B cell (primary cell): Measurements from ENCODE around the gene NEK8. TPM values are rescaled to one million over a fixed set of nuclear protein-coding genes. Genes with fewer than 3 reads are reported as not detected.
A peak's percentile ranks its signal among the peaks of the same experiment; 100 is the strongest.

Experiments used
- ATAC-seq: fragments of 200-7000 bp; cut with Tn5 transposase; one replicate; pipeline ENCODE4 v1.10.0; 2021; ENCODE audit warnings: low read depth, mild to moderate bottlenecking, moderate number of reproducible peaks, moderate library complexity
- CTCF ChIA-PET: fragments of 350-600 bp; sonication (Branson Sonifier 250); formaldehyde crosslinking; loops from one replicate; lab custom pipeline; 2021; ENCODE audit warnings: antibody characterized with exemption, inconsistent platforms; lab: Charles Lee
- POLR2A ChIA-PET: fragments of 350-600 bp; sonication (Branson Sonifier 250); formaldehyde crosslinking; loops from one replicate; lab custom pipeline; 2021; ENCODE audit warnings: antibody characterized with exemption; lab: Charles Lee
- DNase-seq: peaks from one replicate; pipeline ENCODE4 v3.0.0; 2013
- H2AFZ ChIP-seq: 2 replicates; pipeline ENCODE4 v1.6.1; 2012; ENCODE audit warnings: mild to moderate bottlenecking, low read depth, low read length; ENCODE audit not compliant: insufficient read depth, poor library complexity, severe bottlenecking
- H3K27ac ChIP-seq, 2 donors: 1 replicate in 1 of 2; 2 replicates in 1 of 2; pipeline ENCODE4 v1.5.1; 2012 to 2013; ENCODE audit warnings: low read length in 2 of 2, mild to moderate bottlenecking in 2 of 2, moderate library complexity in 1 of 2
- H3K27me3 ChIP-seq, 4 experiments: fragments of 200-600 bp in 1 of 4; sonication (generic) in 1 of 4; replicated peaks in 1 of 4; 1 replicate in 2 of 4; 2 replicates in 2 of 4; pipeline versions ENCODE4 v1.6.1 to v1.7.0; 2013 to 2016; ENCODE audit warnings: low read length in 3 of 4, mild to moderate bottlenecking in 2 of 4, mixed read lengths in 1 of 4, moderate library complexity in 1 of 4; ENCODE audit not compliant: insufficient read depth in 4 of 4, control insufficient read depth in 3 of 4; ENCODE audit errors: control extremely low read depth in 1 of 4
- H3K36me3 ChIP-seq, 2 experiments: replicated peaks in 1 of 2; 1 replicate in 1 of 2; 2 replicates in 1 of 2; pipeline versions ENCODE4 v1.6.1 to v1.7.1; 2013; ENCODE audit warnings: low read length in 1 of 2; ENCODE audit not compliant: insufficient read depth in 2 of 2, control insufficient read depth in 1 of 2; ENCODE audit errors: control extremely low read depth in 1 of 2, extremely low read depth in 1 of 2
- H3K4me1 ChIP-seq, 2 donors: fragments of 200-600 bp in 1 of 2; sonication (generic) in 1 of 2; 1 replicate in 1 of 2; 2 replicates in 1 of 2; pipeline versions ENCODE4 v1.5.1 to v1.6.1; 2013 to 2017; ENCODE audit warnings: low read length in 2 of 2; ENCODE audit not compliant: control insufficient read depth in 2 of 2, insufficient read depth in 2 of 2
- H3K4me2 ChIP-seq: replicated peaks from 2 replicates; pipeline ENCODE3; 2012; ENCODE audit warnings: mild to moderate bottlenecking, low read depth, low read length; ENCODE audit not compliant: poor library complexity, severe bottlenecking
- H3K4me3 ChIP-seq, 5 experiments: fragments of 200-600 bp in 1 of 5; sonication (generic) in 1 of 5; 1 replicate in 3 of 5; 2 replicates in 2 of 5; pipeline versions ENCODE4 v1.5.1 to v1.7.0; 2011 to 2016; ENCODE audit warnings: low read length in 4 of 5, mild to moderate bottlenecking in 4 of 5, low read depth in 2 of 5, control low read depth in 1 of 5, moderate library complexity in 1 of 5; ENCODE audit not compliant: insufficient read depth in 1 of 5; ENCODE audit errors: control extremely low read depth in 1 of 5, extremely low read depth in 1 of 5
- H3K79me2 ChIP-seq: fragments of 200-600 bp; sonication (generic); one replicate; pipeline ENCODE4 v1.6.0; 2016; ENCODE audit warnings: low read length; ENCODE audit not compliant: control insufficient read depth, insufficient read depth
- H3K9ac ChIP-seq: fragments of 200-600 bp; sonication (generic); 2 replicates; pipeline ENCODE4 v1.6.1; 2017; ENCODE audit warnings: mild to moderate bottlenecking, low read length, moderate library complexity
- H3K9me3 ChIP-seq, 3 donors: one replicate each; pipeline versions ENCODE4 v1.6.1 to v1.7.1; 2013; ENCODE audit warnings: low read length in 2 of 3; ENCODE audit not compliant: control insufficient read depth in 2 of 3, insufficient read depth in 1 of 3; ENCODE audit errors: control extremely low read depth in 1 of 3
- H4K20me1 ChIP-seq: 2 replicates; pipeline ENCODE4 v1.6.0; 2012; ENCODE audit warnings: mild to moderate bottlenecking, low read length; ENCODE audit not compliant: insufficient read depth, control insufficient read depth, poor library complexity, severe bottlenecking
- H3K27ac Mint-ChIP-seq: one replicate; pipeline ENCODE4 v1.8.0; 2021; ENCODE audit warnings: mixed read lengths
- H3K27me3 Mint-ChIP-seq: one replicate; pipeline ENCODE4 v1.8.0; 2021; ENCODE audit warnings: mixed read lengths
- H3K4me1 Mint-ChIP-seq: one replicate; pipeline ENCODE4 v1.8.0; 2021; ENCODE audit warnings: mixed read lengths
- H3K4me3 Mint-ChIP-seq: one replicate; pipeline ENCODE4 v1.8.0; 2021; ENCODE audit warnings: mixed read lengths
- H3K9me3 Mint-ChIP-seq: one replicate; pipeline ENCODE4 v1.8.0; 2022; ENCODE audit warnings: mixed read lengths; ENCODE audit not compliant: insufficient read depth
- CTCF ChIP-seq: fragments of 200-600 bp; IDR thresholded peaks from one replicate; pipeline ENCODE4 v1.8.0; 2022; ENCODE audit warnings: antibody characterized with exemption, mild to moderate bottlenecking
- EZH2 ChIP-seq: IDR thresholded peaks from 2 replicates; pipeline ENCODE4 v1.6.1; 2012; ENCODE audit warnings: borderline replicate concordance, low read depth, mild to moderate bottlenecking, moderate library complexity, low read length; ENCODE audit not compliant: insufficient read depth, poor library complexity, severe bottlenecking
- WGBS: methylation state at CpG from one replicate; pipeline ENCODE4 v1.1.5; 2013; ENCODE audit warnings: missing lambda C conversion rate; ENCODE audit not compliant: insufficient coverage; 5-methylcytosine and 5-hydroxymethylcytosine counted together
- intact Hi-C: fragments of 100-400 bp; cut with micrococcal nuclease; formaldehyde crosslinking; loops from one replicate; pipeline ENCODE4 v1.10.0; 2022
- polyA plus RNA-seq: library from polyadenylated mRNA; depleted of rRNA; stranded (reverse); fragments of >200 nt; gene quantifications from 2 replicates; pipeline ENCODE4 v1.2.3, GENCODE V29; 2012
- total RNA-seq, 2 donors: library from RNA; stranded (reverse); fragments of 120-200 nt in 1 of 2; gene quantifications; 1 replicate in 1 of 2; 2 replicates in 1 of 2; pipeline versions ENCODE4 v1.2.3 to v1.2.4, GENCODE V29; 2013 to 2022

NEK8 gene
- total and polyA plus RNA-seq, 2 donors (not counting 1 experiment from before 2014, with no cell fraction given) = 58.0 to 305 TPM

DNA sequence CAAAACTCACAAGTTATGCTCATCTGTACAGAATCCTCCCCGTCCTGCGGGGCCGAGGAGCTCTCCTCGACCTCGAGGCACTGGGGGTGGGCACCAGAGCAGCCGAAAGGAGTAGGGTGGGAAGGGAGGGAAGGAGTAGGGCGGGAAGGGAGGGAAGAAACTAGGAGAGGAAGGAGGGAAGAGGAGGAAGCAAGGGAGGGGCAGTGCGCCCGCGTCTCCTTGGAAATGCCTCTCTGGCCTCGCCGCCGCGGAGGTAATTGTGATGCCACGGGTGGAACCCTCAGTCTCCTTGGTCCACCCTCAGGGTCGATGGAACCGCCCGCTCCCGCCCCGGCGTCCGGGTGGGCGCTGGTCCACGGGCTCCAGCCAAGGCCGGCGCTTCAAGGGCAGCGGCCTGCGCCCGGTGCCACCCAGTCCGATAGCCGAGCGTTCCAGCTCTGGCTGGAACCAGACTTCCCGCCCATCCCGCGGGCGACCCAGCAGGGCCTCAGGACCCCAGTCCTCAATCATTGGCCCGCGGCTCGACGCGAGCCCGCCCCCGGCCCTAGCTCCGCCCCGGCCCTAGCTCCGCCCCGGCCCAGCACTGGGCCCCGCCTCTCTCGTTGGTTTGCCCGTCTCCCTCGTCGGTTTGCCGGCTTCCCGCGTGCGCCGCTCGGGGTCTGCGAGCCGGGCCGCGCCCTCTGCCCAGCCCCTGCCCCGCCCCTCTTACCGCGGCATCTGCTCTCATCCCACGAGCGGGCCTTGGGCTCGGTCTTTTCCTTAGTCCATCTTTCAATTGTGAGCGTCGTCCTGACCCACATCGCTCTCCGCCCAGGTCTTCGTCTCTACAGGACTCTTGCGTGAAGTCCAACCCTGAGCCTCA lies 17.5 kb upstream of the NEK8 start:
- TF ChIP-seq CTCF = no peak
- TF ChIP-seq EZH2 = no peak

More for the DNA sequence above, 17.5 kb upstream of the NEK8 start:
- H3K4me1 Mint-ChIP-seq = peaks cover 19% of the 10 kb centered on the region
- H3K4me3 Mint-ChIP-seq = peak overlapping the region; percentile 96
- Histone ChIP-seq H3K79me2 (no peaks in the 10 kb centered on the region), H3K27me3 (no peaks in the 10 kb centered on the region), H3K36me3 (no peaks in the 10 kb centered on the region), H3K4me2 (peak overlapping the region; percentile 93), H3K9ac (peak overlapping the region; percentile 74), H3K9me3 (no peaks in the 10 kb centered on the region), H3K4me1 (peaks cover 9 to 18% of the 10 kb centered on the region in 2 donors), H4K20me1 (no peaks in the 10 kb centered on the region), H3K27ac (peak overlapping the region; percentile 69 to 79), H2AFZ (peak overlapping the region; percentile 96), H3K4me3 (peak overlapping the region; percentile 54 to 88 (median 73))
- ATAC-seq = peak; percentile 90
- ChIA-PET CTCF (interaction anchor here (0.6 to 3.2 kb wide), 7 partner anchors 8 to 191 kb away, joined by 3 to 31 read pairs (median 6); partner anchors contain the start of genes RPL23A and TLCD1), POLR2A (interaction anchor here (0.6 to 2.8 kb wide), 10 partner anchors 9 to 241 kb away, joined by 3 to 38 read pairs (median 4); partner anchors contain the start of genes BLTP2, NEK8, PHF12 and RPL23A)
- H3K9me3 Mint-ChIP-seq = no peaks in the 10 kb centered on the region
- no peaks in the 10 kb centered on the region for H3K27me3 Mint-ChIP-seq
- intact Hi-C loops = loop anchor here (1.0 to 10.0 kb wide), 5 partner anchors 8 to 434 kb away; partner anchors contain the start of genes ALDOC, BLTP2, PIGS and RPL23A
- H3K27ac Mint-ChIP-seq = peak overlapping the region; percentile 93
- WGBS = under 1% methylated on average over 68 of the region's 74 CpGs
- DNase-seq = peak; percentile 88
